DMS79 (cell line): ENCODE results near the gene HES4.
A peak's percentile ranks its signal among the peaks of the same experiment; 100 is the strongest.

Experiments used
- DNase-seq: peaks from one replicate; lab custom pipeline; 2025; lab: John Stamatoyannopoulos, UW

Gene HES4

GRCh38 chr1:999725-1000356, at the start of gene HES4:
TSS of gene HES4 (minus strand) at chr1:1000097. CDS start at chr1:999973, 124 bp downstream.
- DNase-seq: peak; percentile 73

GRCh38 chr1:1048765-1049164, 48.9 kb upstream of the HES4 start:
- no peak for DNase-seq

GRCh38 chr1:1047963-1048362, 48.1 kb upstream of the HES4 start:
- no peak for DNase-seq

GRCh38 chr1:1047407-1047806, 47.5 kb upstream of the HES4 start:
- DNase-seq: no peak

- no peak for DNase-seq
Observed at GRCh38 chr1:1046767-1047166, 46.9 kb upstream of the HES4 start.

GRCh38 chr1:1046243-1046642, 46.3 kb upstream of the HES4 start:
- DNase-seq: no peak

GRCh38 chr1:1045129-1045528, 45.2 kb upstream of the HES4 start:
- no peak for DNase-seq

- DNase-seq: no peak
Observed at GRCh38 chr1:1044455-1045078, 44.7 kb upstream of the HES4 start.

- DNase-seq: no peak
Observed at GRCh38 chr1:1043921-1044320, 44.0 kb upstream of the HES4 start.

- no peak for DNase-seq
Observed at GRCh38 chr1:1043411-1043810, 43.5 kb upstream of the HES4 start.

GRCh38 chr1:1042835-1043234, 42.9 kb upstream of the HES4 start:
- DNase-seq: no peak

GRCh38 chr1:1041873-1042272, 42.0 kb upstream of the HES4 start:
- DNase-seq: no peak

- DNase-seq: no peak
Observed at GRCh38 chr1:1041092-1041523, 41.2 kb upstream of the HES4 start.

GRCh38 chr1:1040004-1040991, 40.4 kb upstream of the HES4 start:
- DNase-seq: no peak

- no peak for DNase-seq
Observed at GRCh38 chr1:1039145-1039910, 39.4 kb upstream of the HES4 start.

GRCh38 chr1:1038694-1039093, 38.8 kb upstream of the HES4 start:
- DNase-seq: no peak

GRCh38 chr1:1037366-1038327, 37.8 kb upstream of the HES4 start:
- no peak for DNase-seq

GRCh38 chr1:1035291-1035943, 35.5 kb upstream of the HES4 start:
- no peak for DNase-seq

GRCh38 chr1:1034439-1034781, 34.5 kb upstream of the HES4 start:
- peak; percentile 21 for DNase-seq

GRCh38 chr1:1033731-1034438, 34.0 kb upstream of the HES4 start:
- DNase-seq: no peak
